ENCODE measurements around the gene HOXD3.

DNA sequence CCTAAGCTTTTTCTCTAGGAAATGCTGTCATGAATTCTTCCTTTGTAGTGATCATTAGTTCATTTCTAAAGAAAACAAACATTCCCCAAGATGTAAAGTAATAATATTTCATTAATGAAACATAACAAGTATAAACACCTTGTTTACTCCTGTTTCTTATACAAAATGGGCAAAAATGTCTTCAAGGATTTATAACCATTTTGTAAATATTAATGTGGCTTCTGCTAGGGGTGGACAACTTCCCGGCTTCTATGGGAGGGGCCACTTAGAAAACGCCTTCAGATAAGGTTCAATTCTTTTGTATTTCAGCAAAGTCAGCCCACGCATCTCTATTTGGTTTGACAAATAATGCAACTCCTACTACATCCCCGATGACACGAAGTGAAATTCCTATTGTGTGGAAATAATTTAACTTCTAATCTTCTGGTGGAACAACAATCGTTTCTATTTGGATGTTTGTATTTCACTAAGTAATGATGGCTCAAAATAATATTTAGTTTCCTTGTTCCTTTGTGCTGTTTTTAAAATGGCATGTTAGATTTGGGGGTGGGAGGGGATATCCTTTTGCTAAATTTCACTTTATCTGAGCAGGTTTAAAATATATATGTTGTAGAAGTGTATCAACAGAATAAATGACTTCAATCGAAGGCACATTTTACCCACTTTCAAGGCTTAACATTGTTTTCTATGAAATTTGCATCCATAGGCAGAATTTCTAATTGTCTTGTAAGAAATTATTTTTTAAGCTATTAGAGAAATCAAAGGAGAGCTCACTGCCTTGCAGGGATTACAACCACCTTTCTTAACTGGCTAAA, 16.7 kb downstream of the HOXD3 start:
- no peak for TF ChIP-seq NANOG (IDR thresholded peaks at IDR 0.05; ENCODE audit: borderline replicate concordance)
- peak; percentile 16 for TF ChIP-seq EZH2 (IDR thresholded peaks at IDR 0.05; ENCODE audit: low read depth, unreplicated experiment)
- TF ChIP-seq, protein P1, sequence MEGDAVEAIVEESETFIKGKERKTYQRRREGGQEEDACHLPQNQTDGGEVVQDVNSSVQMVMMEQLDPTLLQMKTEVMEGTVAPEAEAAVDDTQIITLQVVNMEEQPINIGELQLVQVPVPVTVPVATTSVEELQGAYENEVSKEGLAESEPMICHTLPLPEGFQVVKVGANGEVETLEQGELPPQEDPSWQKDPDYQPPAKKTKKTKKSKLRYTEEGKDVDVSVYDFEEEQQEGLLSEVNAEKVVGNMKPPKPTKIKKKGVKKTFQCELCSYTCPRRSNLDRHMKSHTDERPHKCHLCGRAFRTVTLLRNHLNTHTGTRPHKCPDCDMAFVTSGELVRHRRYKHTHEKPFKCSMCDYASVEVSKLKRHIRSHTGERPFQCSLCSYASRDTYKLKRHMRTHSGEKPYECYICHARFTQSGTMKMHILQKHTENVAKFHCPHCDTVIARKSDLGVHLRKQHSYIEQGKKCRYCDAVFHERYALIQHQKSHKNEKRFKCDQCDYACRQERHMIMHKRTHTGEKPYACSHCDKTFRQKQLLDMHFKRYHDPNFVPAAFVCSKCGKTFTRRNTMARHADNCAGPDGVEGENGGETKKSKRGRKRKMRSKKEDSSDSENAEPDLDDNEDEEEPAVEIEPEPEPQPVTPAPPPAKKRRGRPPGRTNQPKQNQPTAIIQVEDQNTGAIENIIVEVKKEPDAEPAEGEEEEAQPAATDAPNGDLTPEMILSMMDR (conservative IDR thresholded peaks at IDR 0.05; ENCODE audit: low read depth in 2 of 2): no peak
- TF ChIP-seq POLR2AphosphoS5 (IDR thresholded peaks at IDR 0.05; ENCODE audit: low read depth): no peak
- TF ChIP-seq EZH2phosphoT487 (IDR thresholded peaks at IDR 0.05; ENCODE audit: unreplicated experiment): no peak
- TF ChIP-seq, protein P2, sequence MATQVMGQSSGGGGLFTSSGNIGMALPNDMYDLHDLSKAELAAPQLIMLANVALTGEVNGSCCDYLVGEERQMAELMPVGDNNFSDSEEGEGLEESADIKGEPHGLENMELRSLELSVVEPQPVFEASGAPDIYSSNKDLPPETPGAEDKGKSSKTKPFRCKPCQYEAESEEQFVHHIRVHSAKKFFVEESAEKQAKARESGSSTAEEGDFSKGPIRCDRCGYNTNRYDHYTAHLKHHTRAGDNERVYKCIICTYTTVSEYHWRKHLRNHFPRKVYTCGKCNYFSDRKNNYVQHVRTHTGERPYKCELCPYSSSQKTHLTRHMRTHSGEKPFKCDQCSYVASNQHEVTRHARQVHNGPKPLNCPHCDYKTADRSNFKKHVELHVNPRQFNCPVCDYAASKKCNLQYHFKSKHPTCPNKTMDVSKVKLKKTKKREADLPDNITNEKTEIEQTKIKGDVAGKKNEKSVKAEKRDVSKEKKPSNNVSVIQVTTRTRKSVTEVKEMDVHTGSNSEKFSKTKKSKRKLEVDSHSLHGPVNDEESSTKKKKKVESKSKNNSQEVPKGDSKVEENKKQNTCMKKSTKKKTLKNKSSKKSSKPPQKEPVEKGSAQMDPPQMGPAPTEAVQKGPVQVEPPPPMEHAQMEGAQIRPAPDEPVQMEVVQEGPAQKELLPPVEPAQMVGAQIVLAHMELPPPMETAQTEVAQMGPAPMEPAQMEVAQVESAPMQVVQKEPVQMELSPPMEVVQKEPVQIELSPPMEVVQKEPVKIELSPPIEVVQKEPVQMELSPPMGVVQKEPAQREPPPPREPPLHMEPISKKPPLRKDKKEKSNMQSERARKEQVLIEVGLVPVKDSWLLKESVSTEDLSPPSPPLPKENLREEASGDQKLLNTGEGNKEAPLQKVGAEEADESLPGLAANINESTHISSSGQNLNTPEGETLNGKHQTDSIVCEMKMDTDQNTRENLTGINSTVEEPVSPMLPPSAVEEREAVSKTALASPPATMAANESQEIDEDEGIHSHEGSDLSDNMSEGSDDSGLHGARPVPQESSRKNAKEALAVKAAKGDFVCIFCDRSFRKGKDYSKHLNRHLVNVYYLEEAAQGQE (IDR thresholded peaks at IDR 0.05; ENCODE audit: unreplicated experiment): no peak
- TF ChIP-seq CREB1 (CRISPR knock-in tag; IDR thresholded peaks at IDR 0.05; ENCODE audit: low read depth): no peak
- TF ChIP-seq STAT1 (IDR thresholded peaks at IDR 0.05; ENCODE audit: unreplicated experiment): no peak
- TF ChIP-seq JUNB (IDR thresholded peaks at IDR 0.05; ENCODE audit: unreplicated experiment): no peak
- no peak for TF ChIP-seq ZNF114 (CRISPR knock-in tag; IDR thresholded peaks at IDR 0.05)
- TF ChIP-seq, protein P3, sequence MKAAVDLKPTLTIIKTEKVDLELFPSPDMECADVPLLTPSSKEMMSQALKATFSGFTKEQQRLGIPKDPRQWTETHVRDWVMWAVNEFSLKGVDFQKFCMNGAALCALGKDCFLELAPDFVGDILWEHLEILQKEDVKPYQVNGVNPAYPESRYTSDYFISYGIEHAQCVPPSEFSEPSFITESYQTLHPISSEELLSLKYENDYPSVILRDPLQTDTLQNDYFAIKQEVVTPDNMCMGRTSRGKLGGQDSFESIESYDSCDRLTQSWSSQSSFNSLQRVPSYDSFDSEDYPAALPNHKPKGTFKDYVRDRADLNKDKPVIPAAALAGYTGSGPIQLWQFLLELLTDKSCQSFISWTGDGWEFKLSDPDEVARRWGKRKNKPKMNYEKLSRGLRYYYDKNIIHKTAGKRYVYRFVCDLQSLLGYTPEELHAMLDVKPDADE (IDR thresholded peaks at IDR 0.05): no peak
- no peak for TF ChIP-seq ZNF331 (CRISPR knock-in tag; IDR thresholded peaks at IDR 0.05; ENCODE audit: low read depth)
- TF ChIP-seq, protein P4, sequence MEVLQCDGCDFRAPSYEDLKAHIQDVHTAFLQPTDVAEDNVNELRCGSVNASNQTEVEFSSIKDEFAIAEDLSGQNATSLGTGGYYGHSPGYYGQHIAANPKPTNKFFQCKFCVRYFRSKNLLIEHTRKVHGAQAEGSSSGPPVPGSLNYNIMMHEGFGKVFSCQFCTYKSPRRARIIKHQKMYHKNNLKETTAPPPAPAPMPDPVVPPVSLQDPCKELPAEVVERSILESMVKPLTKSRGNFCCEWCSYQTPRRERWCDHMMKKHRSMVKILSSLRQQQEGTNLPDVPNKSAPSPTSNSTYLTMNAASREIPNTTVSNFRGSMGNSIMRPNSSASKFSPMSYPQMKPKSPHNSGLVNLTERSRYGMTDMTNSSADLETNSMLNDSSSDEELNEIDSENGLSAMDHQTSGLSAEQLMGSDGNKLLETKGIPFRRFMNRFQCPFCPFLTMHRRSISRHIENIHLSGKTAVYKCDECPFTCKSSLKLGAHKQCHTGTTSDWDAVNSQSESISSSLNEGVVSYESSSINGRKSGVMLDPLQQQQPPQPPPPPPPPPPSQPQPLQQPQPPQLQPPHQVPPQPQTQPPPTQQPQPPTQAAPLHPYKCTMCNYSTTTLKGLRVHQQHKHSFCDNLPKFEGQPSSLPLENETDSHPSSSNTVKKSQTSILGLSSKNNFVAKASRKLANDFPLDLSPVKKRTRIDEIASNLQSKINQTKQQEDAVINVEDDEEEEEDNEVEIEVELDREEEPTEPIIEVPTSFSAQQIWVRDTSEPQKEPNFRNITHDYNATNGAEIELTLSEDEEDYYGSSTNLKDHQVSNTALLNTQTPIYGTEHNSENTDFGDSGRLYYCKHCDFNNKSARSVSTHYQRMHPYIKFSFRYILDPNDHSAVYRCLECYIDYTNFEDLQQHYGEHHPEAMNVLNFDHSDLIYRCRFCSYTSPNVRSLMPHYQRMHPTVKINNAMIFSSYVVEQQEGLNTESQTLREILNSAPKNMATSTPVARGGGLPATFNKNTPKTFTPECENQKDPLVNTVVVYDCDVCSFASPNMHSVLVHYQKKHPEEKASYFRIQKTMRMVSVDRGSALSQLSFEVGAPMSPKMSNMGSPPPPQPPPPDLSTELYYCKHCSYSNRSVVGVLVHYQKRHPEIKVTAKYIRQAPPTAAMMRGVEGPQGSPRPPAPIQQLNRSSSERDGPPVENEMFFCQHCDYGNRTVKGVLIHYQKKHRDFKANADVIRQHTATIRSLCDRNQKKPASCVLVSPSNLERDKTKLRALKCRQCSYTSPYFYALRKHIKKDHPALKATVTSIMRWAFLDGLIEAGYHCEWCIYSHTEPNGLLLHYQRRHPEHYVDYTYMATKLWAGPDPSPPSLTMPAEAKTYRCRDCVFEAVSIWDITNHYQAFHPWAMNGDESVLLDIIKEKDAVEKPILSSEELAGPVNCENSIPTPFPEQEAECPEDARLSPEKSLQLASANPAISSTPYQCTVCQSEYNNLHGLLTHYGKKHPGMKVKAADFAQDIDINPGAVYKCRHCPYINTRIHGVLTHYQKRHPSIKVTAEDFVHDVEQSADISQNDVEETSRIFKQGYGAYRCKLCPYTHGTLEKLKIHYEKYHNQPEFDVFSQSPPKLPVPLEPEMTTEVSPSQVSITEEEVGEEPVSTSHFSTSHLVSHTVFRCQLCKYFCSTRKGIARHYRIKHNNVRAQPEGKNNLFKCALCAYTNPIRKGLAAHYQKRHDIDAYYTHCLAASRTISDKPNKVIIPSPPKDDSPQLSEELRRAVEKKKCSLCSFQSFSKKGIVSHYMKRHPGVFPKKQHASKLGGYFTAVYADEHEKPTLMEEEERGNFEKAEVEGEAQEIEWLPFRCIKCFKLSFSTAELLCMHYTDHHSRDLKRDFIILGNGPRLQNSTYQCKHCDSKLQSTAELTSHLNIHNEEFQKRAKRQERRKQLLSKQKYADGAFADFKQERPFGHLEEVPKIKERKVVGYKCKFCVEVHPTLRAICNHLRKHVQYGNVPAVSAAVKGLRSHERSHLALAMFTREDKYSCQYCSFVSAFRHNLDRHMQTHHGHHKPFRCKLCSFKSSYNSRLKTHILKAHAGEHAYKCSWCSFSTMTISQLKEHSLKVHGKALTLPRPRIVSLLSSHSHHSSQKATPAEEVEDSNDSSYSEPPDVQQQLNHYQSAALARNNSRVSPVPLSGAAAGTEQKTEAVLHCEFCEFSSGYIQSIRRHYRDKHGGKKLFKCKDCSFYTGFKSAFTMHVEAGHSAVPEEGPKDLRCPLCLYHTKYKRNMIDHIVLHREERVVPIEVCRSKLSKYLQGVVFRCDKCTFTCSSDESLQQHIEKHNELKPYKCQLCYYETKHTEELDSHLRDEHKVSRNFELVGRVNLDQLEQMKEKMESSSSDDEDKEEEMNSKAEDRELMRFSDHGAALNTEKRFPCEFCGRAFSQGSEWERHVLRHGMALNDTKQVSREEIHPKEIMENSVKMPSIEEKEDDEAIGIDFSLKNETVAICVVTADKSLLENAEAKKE (CRISPR knock-in tag; IDR thresholded peaks at IDR 0.05): no peak
